Epithelial cell of prostate (primary cell): ENCODE measurements around the gene ABCD3.
"Not testable (repeated sequence)": the region's sequence is repeated elsewhere in the genome, so short reads cannot be mapped to it uniquely, and the experiment has no call there.

Source experiments
- DNase-seq: peaks from one replicate; pipeline ENCODE4 v3.0.0-alpha.2; 2011; ENCODE audit warnings: low read depth, low spot score
- H3K27ac ChIP-seq: fragments of 450-650 bp; 2 replicates; pipeline ENCODE4 v1.5.1; 2017; ENCODE audit warnings: mild to moderate bottlenecking

ABCD3 gene

GRCh38 chr1:94417978-94418663 is at the start of gene ABCD3:
ABCD3 (plus strand) TSS chr1:94418389; CDS start chr1:94418479, 90 bp downstream.
- H3K27ac ChIP-seq = peak within 1 kb of the TSS; percentile 66

GRCh38 chr1:94372771-94373170 is 45.4 kb upstream of the ABCD3 start:
- H3K27ac ChIP-seq, DNase-seq: not testable (repeated sequence)

More at GRCh38 chr1:94417978-94418663, at the start of gene ABCD3:
- DNase-seq = peak; percentile 84

GRCh38 chr1:94373311-94373710 is 44.9 kb upstream of the ABCD3 start:
- DNase-seq = not testable (repeated sequence)

GRCh38 chr1:94375666-94376065 is 42.5 kb upstream of the ABCD3 start:
- DNase-seq, H3K27ac ChIP-seq: not testable (repeated sequence)

More at GRCh38 chr1:94373311-94373710, 44.9 kb upstream of the ABCD3 start:
- not testable (repeated sequence) for H3K27ac ChIP-seq

- not testable (repeated sequence) for DNase-seq, H3K27ac ChIP-seq
Observed at GRCh38 chr1:94378493-94378892, 39.7 kb upstream of the ABCD3 start.

- DNase-seq = no peak
- no peak overlapping the region for H3K27ac ChIP-seq
Observed at GRCh38 chr1:94379615-94380014, 38.6 kb upstream of the ABCD3 start.

- H3K27ac ChIP-seq = no peak overlapping the region
- DNase-seq = peak; percentile 34
Observed at GRCh38 chr1:94382201-94382600, 36.0 kb upstream of the ABCD3 start.

GRCh38 chr1:94383966-94384408 is 34.2 kb upstream of the ABCD3 start:
- no peak for DNase-seq

GRCh38 chr1:94384485-94385265 is 33.5 kb upstream of the ABCD3 start:
- no peak for DNase-seq

More at GRCh38 chr1:94383966-94384408, 34.2 kb upstream of the ABCD3 start:
- no peak overlapping the region for H3K27ac ChIP-seq

GRCh38 chr1:94385308-94385929 is 32.8 kb upstream of the ABCD3 start:
- DNase-seq = no peak
- no peak overlapping the region for H3K27ac ChIP-seq

More at GRCh38 chr1:94384485-94385265, 33.5 kb upstream of the ABCD3 start:
- H3K27ac ChIP-seq = no peak overlapping the region

GRCh38 chr1:94389298-94389697 is 28.9 kb upstream of the ABCD3 start:
- no peak overlapping the region for H3K27ac ChIP-seq
- DNase-seq = no peak

- H3K27ac ChIP-seq = no peak overlapping the region
- no peak for DNase-seq
Observed at GRCh38 chr1:94394247-94394646, 23.9 kb upstream of the ABCD3 start.

GRCh38 chr1:94395231-94395630 is 23.0 kb upstream of the ABCD3 start:
- H3K27ac ChIP-seq = no peak overlapping the region
- no peak for DNase-seq

- no peak overlapping the region for H3K27ac ChIP-seq
- DNase-seq = no peak
Observed at GRCh38 chr1:94395748-94396309, 22.4 kb upstream of the ABCD3 start.

GRCh38 chr1:94396356-94397010 is 21.7 kb upstream of the ABCD3 start:
- H3K27ac ChIP-seq = no peak overlapping the region
- DNase-seq = no peak

- no peak overlapping the region for H3K27ac ChIP-seq
- DNase-seq = no peak
Observed at GRCh38 chr1:94398356-94398755, 19.8 kb upstream of the ABCD3 start.

- DNase-seq = no peak
Observed at GRCh38 chr1:94399453-94399852, 18.7 kb upstream of the ABCD3 start.

GRCh38 chr1:94401206-94401605 is 17.0 kb upstream of the ABCD3 start:
- no peak overlapping the region for H3K27ac ChIP-seq
- DNase-seq = no peak

More at GRCh38 chr1:94399453-94399852, 18.7 kb upstream of the ABCD3 start:
- H3K27ac ChIP-seq = no peak overlapping the region

- no peak for DNase-seq
Observed at GRCh38 chr1:94406446-94406845, 11.7 kb upstream of the ABCD3 start.

More at GRCh38 chr1:94406446-94406845, 11.7 kb upstream of the ABCD3 start:
- no peak overlapping the region for H3K27ac ChIP-seq
